Peyer's patch (tissue), 4 donors: ENCODE results near the gene SLC39A8. TPM values are rescaled to one million over a fixed set of nuclear protein-coding genes. Genes with fewer than 3 reads are reported as not detected.

Source experiments
- DNase-seq, 3 donors: peaks; one replicate each; pipeline ENCODE4 v3.0.0-alpha.2; 2017 to 2019
- H3K27ac ChIP-seq, 4 donors: fragments of 200-600 bp; sonication (generic); one replicate each; pipeline ENCODE4 v1.5.1; 2016 to 2019
- H3K27me3 ChIP-seq, 2 donors: fragments of 200-600 bp; sonication (generic); one replicate each; pipeline ENCODE4 v1.5.1; 2019
- H3K36me3 ChIP-seq, 3 donors: fragments of 200-600 bp; sonication (generic); one replicate each; pipeline ENCODE4 v1.5.1; 2016 to 2019
- H3K4me1 ChIP-seq, 4 donors: fragments of 200-600 bp; sonication (generic); one replicate each; pipeline ENCODE4 v1.5.1; 2016 to 2019
- H3K4me3 ChIP-seq, 4 donors: fragments of 200-600 bp; sonication (generic); 1 replicate in 3 of 4; 2 replicates in 1 of 4; pipeline ENCODE4 v1.5.1; 2016 to 2019; ENCODE audit warnings: mild to moderate bottlenecking in 1 of 4
- H3K9me3 ChIP-seq, 4 donors: fragments of 200-600 bp; sonication (generic); one replicate each; pipeline ENCODE4 v1.5.1; 2016 to 2019; ENCODE audit warnings: mild to moderate bottlenecking in 1 of 4
- POLR2A ChIP-seq, 2 donors: fragments of 450-650 bp; IDR thresholded peaks; one replicate each; pipeline ENCODE4 v1.5.1; 2017; ENCODE audit warnings: antibody characterized with exemption in 2 of 2, mild to moderate bottlenecking in 2 of 2, moderate library complexity in 2 of 2
- total RNA-seq, 4 donors: library from RNA; depleted of rRNA; stranded (reverse); fragments of >200 nt; gene quantifications; one replicate each; pipeline ENCODE4 v1.1.0, GENCODE V29; 2016
- TF ChIP-seq, protein P1 (sequence below), 6 experiments: fragments of 450-650 bp in 4 of 6; fragments of 200-600 bp in 2 of 6; sonication (generic) in 1 of 6; IDR thresholded peaks; one replicate each; pipeline ENCODE4 v1.5.1; 2017 to 2019; ENCODE audit warnings: antibody characterized with exemption in 6 of 6, mild to moderate bottlenecking in 3 of 6, moderate library complexity in 1 of 6

Gene SLC39A8
- total RNA-seq, 4 donors from 2014 or later, result 9.1 to 12.1 (median 9.5) TPM

GRCh38 chr4:102345795-102346100, 466 bp upstream of the SLC39A8 start:
- Histone ChIP-seq H3K36me3 (no peaks in the 10 kb centered on the region), H3K27me3 (no peaks in the 10 kb centered on the region), H3K27ac (peak overlapping the region; percentile 68 to 87 (median 76)), H3K4me1 (no peaks in the 10 kb centered on the region), H3K9me3 (no peaks in the 10 kb centered on the region), H3K4me3 (peak overlapping the region; percentile 60 to 76 (median 70))
- DNase-seq, result no peak
- TF ChIP-seq POLR2A (IDR thresholded peaks at IDR 0.05), result no peak
- TF ChIP-seq, protein P1, sequence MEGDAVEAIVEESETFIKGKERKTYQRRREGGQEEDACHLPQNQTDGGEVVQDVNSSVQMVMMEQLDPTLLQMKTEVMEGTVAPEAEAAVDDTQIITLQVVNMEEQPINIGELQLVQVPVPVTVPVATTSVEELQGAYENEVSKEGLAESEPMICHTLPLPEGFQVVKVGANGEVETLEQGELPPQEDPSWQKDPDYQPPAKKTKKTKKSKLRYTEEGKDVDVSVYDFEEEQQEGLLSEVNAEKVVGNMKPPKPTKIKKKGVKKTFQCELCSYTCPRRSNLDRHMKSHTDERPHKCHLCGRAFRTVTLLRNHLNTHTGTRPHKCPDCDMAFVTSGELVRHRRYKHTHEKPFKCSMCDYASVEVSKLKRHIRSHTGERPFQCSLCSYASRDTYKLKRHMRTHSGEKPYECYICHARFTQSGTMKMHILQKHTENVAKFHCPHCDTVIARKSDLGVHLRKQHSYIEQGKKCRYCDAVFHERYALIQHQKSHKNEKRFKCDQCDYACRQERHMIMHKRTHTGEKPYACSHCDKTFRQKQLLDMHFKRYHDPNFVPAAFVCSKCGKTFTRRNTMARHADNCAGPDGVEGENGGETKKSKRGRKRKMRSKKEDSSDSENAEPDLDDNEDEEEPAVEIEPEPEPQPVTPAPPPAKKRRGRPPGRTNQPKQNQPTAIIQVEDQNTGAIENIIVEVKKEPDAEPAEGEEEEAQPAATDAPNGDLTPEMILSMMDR (IDR thresholded peaks at IDR 0.05), result no peak

- peak overlapping the region; percentile 60 to 76 (median 70) for H3K4me3 ChIP-seq
- H3K36me3 ChIP-seq, result no peaks in the 10 kb centered on the region
- H3K27me3 ChIP-seq, result no peaks in the 10 kb centered on the region
- H3K4me1 ChIP-seq, result no peaks in the 10 kb centered on the region
- peak in 1 of 2 donors; percentile 30 for TF ChIP-seq POLR2A (IDR thresholded peaks at IDR 0.05)
- TF ChIP-seq, protein P1 (IDR thresholded peaks at IDR 0.05), result no peak
- no peaks in the 10 kb centered on the region for H3K9me3 ChIP-seq
- H3K27ac ChIP-seq, result peak overlapping the region; percentile 68 to 87 (median 76)
- DNase-seq, result peak; percentile 62 to 79 (median 79)
These were observed 745 bp downstream of the SLC39A8 start for GRCh38 chr4:102344520-102344953.

- H3K27ac ChIP-seq, result peak overlapping the region; percentile 68 to 87 (median 76)
- no peak for DNase-seq
- H3K9me3 ChIP-seq, result no peaks in the 10 kb centered on the region
- no peaks in the 10 kb centered on the region for H3K4me1 ChIP-seq
- H3K36me3 ChIP-seq, result no peaks in the 10 kb centered on the region
- TF ChIP-seq, protein P1 (IDR thresholded peaks at IDR 0.05), result no peak
- TF ChIP-seq POLR2A (IDR thresholded peaks at IDR 0.05), result no peak
- no peaks in the 10 kb centered on the region for H3K27me3 ChIP-seq
- peak overlapping the region; percentile 60 to 76 (median 70) for H3K4me3 ChIP-seq
These were observed 1.2 kb downstream of the SLC39A8 start for GRCh38 chr4:102343964-102344519.

DNA sequence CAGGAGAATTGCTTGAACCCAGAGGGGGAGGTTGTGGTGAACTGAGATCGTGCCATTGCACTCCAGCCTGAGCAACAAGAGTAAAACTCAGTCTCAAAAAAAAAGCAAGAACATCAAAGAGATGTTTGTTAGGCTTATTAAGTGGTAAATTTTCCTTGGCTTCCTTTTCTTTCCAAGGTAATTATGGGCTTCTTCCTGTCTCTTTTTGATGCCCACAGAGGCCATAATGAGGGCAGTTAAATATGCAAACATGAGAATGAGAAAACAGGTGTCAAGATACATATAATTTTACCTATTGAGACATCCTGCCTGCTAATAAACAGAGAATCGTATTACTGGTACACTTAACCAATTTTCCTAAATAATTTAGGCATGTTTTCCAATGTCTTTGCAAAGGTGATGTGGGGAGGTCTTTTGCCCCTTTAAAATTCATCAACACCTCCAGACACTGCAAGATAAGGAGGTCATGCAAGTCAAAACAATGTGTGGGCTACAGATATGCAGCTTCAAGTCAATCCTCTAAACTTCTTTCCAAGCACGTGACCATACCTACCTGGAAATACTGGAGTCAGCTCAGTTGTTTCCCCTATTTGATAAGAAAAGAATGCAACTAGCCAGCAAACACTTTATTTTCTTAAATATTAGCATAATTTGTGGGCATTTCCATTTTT, 2.7 kb downstream of the SLC39A8 start:
- DNase-seq, result no peak
- Histone ChIP-seq H3K4me1 (no peaks in the 10 kb centered on the region), H3K27ac (no peak overlapping the region), H3K36me3 (no peaks in the 10 kb centered on the region), H3K4me3 (no peak overlapping the region), H3K27me3 (no peaks in the 10 kb centered on the region), H3K9me3 (no peaks in the 10 kb centered on the region)
- TF ChIP-seq, protein P1 (IDR thresholded peaks at IDR 0.05), result no peak

DNA sequence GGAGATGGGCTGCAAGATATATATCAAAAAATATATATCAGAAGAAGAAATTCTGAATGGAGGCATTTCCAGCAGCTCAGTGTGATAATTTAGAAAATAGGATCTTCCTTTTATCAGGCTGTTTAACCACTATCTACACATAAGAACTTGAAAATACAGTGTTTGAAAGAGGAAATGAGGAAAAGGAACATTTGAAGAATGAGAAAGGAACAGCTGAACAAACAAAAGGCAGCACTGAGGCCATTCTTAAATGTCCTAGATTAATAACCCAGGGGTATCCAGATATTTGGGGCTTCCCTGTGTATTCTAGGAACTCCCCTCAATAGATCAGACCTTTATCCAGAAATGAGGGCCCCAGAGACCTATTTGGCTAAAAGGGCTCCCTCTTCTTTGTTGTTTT, 4.1 kb downstream of the SLC39A8 start:
- no peak for TF ChIP-seq POLR2A (IDR thresholded peaks at IDR 0.05)
- TF ChIP-seq, protein P1 (IDR thresholded peaks at IDR 0.05), result no peak
- no peaks in the 10 kb centered on the region for H3K9me3 ChIP-seq
- H3K27ac ChIP-seq, result no peak overlapping the region
- H3K36me3 ChIP-seq, result no peaks in the 10 kb centered on the region
- H3K27me3 ChIP-seq, result no peaks in the 10 kb centered on the region
- H3K4me1 ChIP-seq, result no peaks in the 10 kb centered on the region
- no peak overlapping the region for H3K4me3 ChIP-seq
- DNase-seq, result no peak
